ENCODE results near the gene SGPP2. TPM values are rescaled to one million over a fixed set of nuclear protein-coding genes. Genes with fewer than 3 reads are reported as not detected.

The SGPP2 gene
- total RNA-seq, 1 donor from 2014 or later, result 9.7 TPM

GRCh38 chr2:222591661-222592060 is 167.3 kb downstream of the SGPP2 start:
- no peak for DNase-seq (ENCODE audit: low read depth)
- no peak overlapping the region for H3K4me3 ChIP-seq (ENCODE audit: low read depth, low read length)
- TF ChIP-seq CTCF (conservative IDR thresholded peaks at IDR 0.05; ENCODE audit: low read depth, low read length), result no peak

GRCh38 chr2:222592176-222592575 is 167.8 kb downstream of the SGPP2 start:
- no peak for TF ChIP-seq CTCF (conservative IDR thresholded peaks at IDR 0.05; ENCODE audit: low read depth, low read length)
- H3K4me3 ChIP-seq (ENCODE audit: low read depth, low read length), result no peak overlapping the region
- no peak for DNase-seq (ENCODE audit: low read depth)

GRCh38 chr2:222594679-222595078 is 170.3 kb downstream of the SGPP2 start:
- TF ChIP-seq CTCF (conservative IDR thresholded peaks at IDR 0.05; ENCODE audit: low read depth, low read length), result no peak
- DNase-seq (ENCODE audit: low read depth), result peak; percentile 44
- no peak overlapping the region for H3K4me3 ChIP-seq (ENCODE audit: low read depth, low read length)

GRCh38 chr2:222595581-222595980 is 171.2 kb downstream of the SGPP2 start:
- DNase-seq (ENCODE audit: low read depth), result no peak
- no peak overlapping the region for H3K4me3 ChIP-seq (ENCODE audit: low read depth, low read length)
- no peak for TF ChIP-seq CTCF (conservative IDR thresholded peaks at IDR 0.05; ENCODE audit: low read depth, low read length)

- no peak for DNase-seq (ENCODE audit: low read depth)
- no peak for TF ChIP-seq CTCF (conservative IDR thresholded peaks at IDR 0.05; ENCODE audit: low read depth, low read length)
- H3K4me3 ChIP-seq (ENCODE audit: low read depth, low read length), result no peak overlapping the region
Observed at GRCh38 chr2:222598611-222599010, 174.3 kb downstream of the SGPP2 start.

GRCh38 chr2:222603501-222603900 is 179.2 kb downstream of the SGPP2 start:
- no peak for TF ChIP-seq CTCF (conservative IDR thresholded peaks at IDR 0.05; ENCODE audit: low read depth, low read length)

GRCh38 chr2:222604749-222605515 is 180.6 kb downstream of the SGPP2 start:
- TF ChIP-seq CTCF (conservative IDR thresholded peaks at IDR 0.05; ENCODE audit: low read depth, low read length), result no peak
- H3K4me3 ChIP-seq (ENCODE audit: low read depth, low read length), result no peak overlapping the region
- DNase-seq (ENCODE audit: low read depth), result no peak

More at GRCh38 chr2:222603501-222603900, 179.2 kb downstream of the SGPP2 start:
- no peak for DNase-seq (ENCODE audit: low read depth)
- no peak overlapping the region for H3K4me3 ChIP-seq (ENCODE audit: low read depth, low read length)
